K562 (cell line): ENCODE data around the gene HAUS5. TPM values are rescaled to one million over a fixed set of nuclear protein-coding genes. Genes with fewer than 3 reads are reported as not detected.

Experiments used
- ATAC-seq: fragments of 200-7000 bp; cut with Tn5 transposase; 3 replicates; pipeline ENCODE4 v1.9.1; 2020; ENCODE audit warnings: moderate library complexity
- BruUV-seq: library from RNA; stranded (reverse); fragments of 400-500 nt; replicated peaks from 2 replicates; lab custom pipeline; 2021; lab: Mats Ljungman, UMichigan
- CTCF ChIA-PET: fragments of 300-600 bp; formaldehyde crosslinking; extraction: SDS; loops from one replicate; lab custom pipeline; 2021; ENCODE audit warnings: low intra/inter-chr PET ratio; lab: Yijun Ruan, JAX
- POLR2A ChIA-PET: fragments of 300-600, 350-650 bp; sonication (Branson Sonifier 250); formaldehyde crosslinking; extraction: SDS; loops from one replicate; lab custom pipeline; 2021; ENCODE audit warnings: antibody characterized with exemption, inconsistent platforms; lab: Yijun Ruan, JAX
- DNase-seq, 4 experiments: peaks; one replicate each; pipeline versions ENCODE4 v3.0.0 to v3.0.0-alpha.2; 2011 to 2018; ENCODE audit warnings: low spot score in 3 of 4, mixed read lengths in 3 of 4; ENCODE audit errors: extremely low read depth in 1 of 4
- FAIRE-seq: peaks from 2 replicates; lab custom pipeline; 2011; peaks lifted over from hg19 to GRCh38; lab: Jason Lieb, UNC
- H2AFZ ChIP-seq: 2 replicates; pipeline ENCODE4 v1.6.0; 2011; ENCODE audit warnings: low read depth, low read length, control low read depth, inconsistent platforms
- H3K27ac ChIP-seq: fragments of 200-600 bp; 3 replicates; pipeline ENCODE4 v1.8.0; 2011; ENCODE audit warnings: low read depth, mild to moderate bottlenecking, control low read depth, inconsistent platforms, low read length, moderate library complexity, mixed read lengths; ENCODE audit errors: extremely low read depth
- H3K27me3 ChIP-seq, 2 experiments: fragments of 300-600 bp in 1 of 2; 2 replicates in 1 of 2; 3 replicates in 1 of 2; pipeline versions ENCODE4 v1.6.0 to v1.8.0; 2011; ENCODE audit warnings: inconsistent platforms in 2 of 2, low read length in 2 of 2, mild to moderate bottlenecking in 1 of 2, mixed read lengths in 1 of 2, moderate library complexity in 1 of 2; ENCODE audit not compliant: control insufficient read depth in 2 of 2, insufficient read depth in 2 of 2
- H3K36me3 ChIP-seq: fragments of 300-600 bp; 3 replicates; pipeline ENCODE4 v1.8.0; 2011; ENCODE audit warnings: mild to moderate bottlenecking, low read length, inconsistent platforms; ENCODE audit not compliant: control insufficient read depth, insufficient read depth
- H3K4me1 ChIP-seq, 2 experiments: fragments of 200-600 bp in 1 of 2; replicated peaks in 1 of 2; 2 replicates in 1 of 2; 3 replicates in 1 of 2; pipeline versions ENCODE4 v1.5.1 to v1.8.0; 2011; ENCODE audit warnings: inconsistent platforms in 2 of 2, low read length in 2 of 2, mild to moderate bottlenecking in 1 of 2, mixed read lengths in 1 of 2, moderate library complexity in 1 of 2; ENCODE audit not compliant: control insufficient read depth in 2 of 2, insufficient read depth in 2 of 2
- H3K4me2 ChIP-seq: 2 replicates; pipeline ENCODE4 v1.6.1; 2011; ENCODE audit warnings: low read length, control low read depth, inconsistent platforms, mixed read lengths; ENCODE audit not compliant: insufficient read depth
- H3K4me3 ChIP-seq: fragments of 200-600 bp; sonication (generic), shearing (Covaris generic); 2 replicates; pipeline ENCODE4 v1.5.1; 2016; ENCODE audit warnings: control low read depth, inconsistent platforms
- H3K79me2 ChIP-seq: fragments of 200-600 bp; 3 replicates; pipeline ENCODE4 v1.8.0; 2011; ENCODE audit warnings: low read length, inconsistent platforms; ENCODE audit not compliant: control insufficient read depth, insufficient read depth
- H3K9ac ChIP-seq, 2 experiments: 2 replicates each; pipeline versions ENCODE4 v1.6.0 to v1.6.1; 2011; ENCODE audit warnings: low read depth in 2 of 2, low read length in 2 of 2, control low read depth in 1 of 2, inconsistent platforms in 1 of 2, mild to moderate bottlenecking in 1 of 2, mixed read lengths in 1 of 2; ENCODE audit not compliant: insufficient read depth in 1 of 2
- H3K9me1 ChIP-seq: one replicate; pipeline ENCODE4 v1.6.0; 2011; ENCODE audit warnings: inconsistent platforms, mild to moderate bottlenecking, low read length, moderate library complexity; ENCODE audit not compliant: control insufficient read depth, insufficient read depth
- H3K9me3 ChIP-seq: replicated peaks from 2 replicates; pipeline ENCODE4 v1.5.1; 2011; ENCODE audit warnings: low read depth, low read length, inconsistent platforms; ENCODE audit not compliant: control insufficient read depth, insufficient read depth
- H4K20me1 ChIP-seq: replicated peaks from 2 replicates; pipeline ENCODE4 v1.6.1; 2011; ENCODE audit warnings: low read length, inconsistent platforms, mixed read lengths; ENCODE audit not compliant: control insufficient read depth, insufficient read depth
- E2F6 ChIP-seq, 2 experiments: IDR thresholded peaks; 2 replicates each; pipeline ENCODE4 v1.6.1; 2011; ENCODE audit warnings: borderline replicate concordance in 1 of 2, control low read depth in 1 of 2, low read depth in 1 of 2, low read length in 1 of 2, mild to moderate bottlenecking in 1 of 2, mixed read lengths in 1 of 2, moderate library complexity in 1 of 2; ENCODE audit not compliant: insufficient read depth in 1 of 2, insufficient read length in 1 of 2, poor library complexity in 1 of 2, severe bottlenecking in 1 of 2; ENCODE audit errors: extremely low read depth in 1 of 2
- EP400 ChIP-seq: fragments of 450-650 bp; IDR thresholded peaks from 2 replicates; pipeline ENCODE4 v1.6.1; 2017; ENCODE audit warnings: antibody characterized with exemption, mild to moderate bottlenecking, moderate library complexity
- ETS1 ChIP-seq: conservative IDR thresholded peaks from 2 replicates; pipeline ENCODE4 v1.6.1; 2011; ENCODE audit warnings: low read depth, mild to moderate bottlenecking, low read length; ENCODE audit not compliant: control insufficient read depth
- HNRNPLL ChIP-seq: fragments of 200-400 bp; formaldehyde crosslinking; IDR thresholded peaks from 2 replicates; pipeline ENCODE4 v1.6.1; 2017; ENCODE audit warnings: low read length, low read depth, mild to moderate bottlenecking; ENCODE audit not compliant: poor library complexity, severe bottlenecking
- KLF13 ChIP-seq: fragments of 450-650 bp; IDR thresholded peaks from 2 replicates; pipeline ENCODE4 v1.6.1; 2016; ENCODE audit warnings: missing genetic modification characterization, low read depth, mild to moderate bottlenecking, missing compliant biosample characterization, moderate library complexity, borderline replicate concordance
- L3MBTL2 ChIP-seq: fragments of 450-650 bp; IDR thresholded peaks from 2 replicates; pipeline ENCODE4 v1.6.1; 2016; ENCODE audit warnings: mild to moderate bottlenecking, moderate library complexity
- NKRF ChIP-seq: fragments of 450-650 bp; IDR thresholded peaks from 2 replicates; pipeline ENCODE4 v1.6.1; 2016; ENCODE audit warnings: borderline replicate concordance
- SIN3A ChIP-seq, 2 experiments: fragments of 150-350 bp in 1 of 2; IDR thresholded peaks; 2 replicates each; pipeline ENCODE4 v1.6.1; 2011 to 2016; ENCODE audit warnings: borderline replicate concordance in 2 of 2, low read depth in 2 of 2, low read length in 2 of 2, mild to moderate bottlenecking in 2 of 2, moderate library complexity in 2 of 2; ENCODE audit not compliant: control insufficient read depth in 1 of 2
- SP1 ChIP-seq: sonication (generic); formaldehyde crosslinking; IDR thresholded peaks from 2 replicates; pipeline ENCODE4 v1.8.1; 2022; ENCODE audit warnings: mild to moderate bottlenecking, missing genetic modification reagents
- TAF9B ChIP-seq: fragments of 450-650 bp; IDR thresholded peaks from 2 replicates; pipeline ENCODE4 v1.6.1; 2018; ENCODE audit warnings: mild to moderate bottlenecking; ENCODE audit not compliant: partially characterized antibody
- TCF7 ChIP-seq: sonication (generic); IDR thresholded peaks from 2 replicates; pipeline ENCODE4 v1.6.1; 2016; ENCODE audit warnings: antibody characterized with exemption, borderline replicate concordance
- TOE1 ChIP-seq, 2 experiments: fragments of 450-650 bp in 1 of 2; sonication (generic) in 1 of 2; formaldehyde crosslinking in 1 of 2; IDR thresholded peaks; 2 replicates each; pipeline versions ENCODE4 v1.7.1 to v1.8.0; 2016 to 2022; ENCODE audit warnings: borderline replicate concordance in 2 of 2, mild to moderate bottlenecking in 2 of 2, antibody characterized with exemption in 1 of 2, inconsistent platforms in 1 of 2, low read depth in 1 of 2, missing genetic modification reagents in 1 of 2, moderate library complexity in 1 of 2
- U2AF2 ChIP-seq: fragments of 200-400 bp; formaldehyde crosslinking; optimal IDR thresholded peaks from 2 replicates; pipeline ENCODE3; 2017; ENCODE audit warnings: low read depth, mild to moderate bottlenecking, low read length
- WGBS: fragments of 100-300 bp; shearing (Covaris generic); methylation state at CpG from one replicate; pipeline ENCODE4 v1.1.6; 2016; ENCODE audit warnings: low coverage, mixed read lengths; ENCODE audit not compliant: insufficient coverage; ENCODE audit errors: missing lambda C conversion rate; 5-methylcytosine and 5-hydroxymethylcytosine counted together
- in situ Hi-C: fragments of 300-500 bp; cut with MboI; formaldehyde crosslinking; loops from 4 replicates; pipeline ENCODE4 v1.15.0; 2018; ENCODE audit warnings: inconsistent platforms, mixed read lengths
- intact Hi-C: fragments of 100-400 bp; cut with micrococcal nuclease; formaldehyde crosslinking; loops from 2 replicates; pipeline ENCODE4 v1.14.2; 2022
- polyA plus RNA-seq, 8 experiments: library from polyadenylated mRNA; depleted of rRNA in 4 of 8; stranded (reverse) in 5 of 8; unstranded in 3 of 8; fragments of >200 nt; fragmentation: Nextera tagmentation in 2 of 8; fragmentation: Illumina TruSeq in 1 of 8; extraction: Ambion mirVana in 2 of 8; extraction: Trizol in 1 of 8; gene quantifications; 2 replicates each; pipeline versions ENCODE4 v1.2.1 to v1.2.3, GENCODE V29; 2011 to 2014; ENCODE audit warnings: inconsistent platforms in 1 of 8, missing spikeins in 1 of 8
- total RNA-seq, 7 experiments: library from RNA; depleted of rRNA in 6 of 7; stranded (reverse); fragments of >200 nt in 6 of 7; fragmentation: Illumina TruSeq in 2 of 7; extraction: Trizol in 2 of 7; gene quantifications; 2 replicates each; pipeline versions ENCODE4 v1.2.1 to v1.2.3, GENCODE V29; 2011 to 2021; ENCODE audit warnings: low replicate concordance in 1 of 7

The HAUS5 gene
- total and polyA plus RNA-seq, 9 of the 15 experiments (the other 6 are each of a cell fraction or from before 2014, with no cell fraction given), result 3.5 to 41.3 (median 14.2) TPM

- 19% methylated on average over 14 of the region's 20 CpGs for WGBS
- Histone ChIP-seq H3K4me1 (peaks cover 34 to 60% of the 10 kb centered on the region in 2 experiments), H3K4me2 (peak overlapping the region; percentile 85), H3K27ac (peak overlapping the region; percentile 59), H3K9me3 (no peaks in the 10 kb centered on the region), H2AFZ (peak overlapping the region; percentile 92), H3K36me3 (peaks cover 10% of the 10 kb centered on the region; the same call in 1 of the 3 replicates), H4K20me1 (0 out of 2 replicates have a peak, but pooled peaks cover 4% of the 10 kb centered on the region), H3K27me3 (no peaks in the 10 kb centered on the region), H3K9me1 (no peaks in the 10 kb centered on the region), H3K79me2 (peaks cover 21% of the 10 kb centered on the region), H3K9ac (peak overlapping the region; percentile 55 to 89), H3K4me3 (peak overlapping the region; percentile 44)
- in situ Hi-C loops (no loop called here), intact Hi-C loops (loop anchor here (5.0 to 10.0 kb wide), 2 partner anchors 88 to 100 kb away; partner anchors contain the start of genes IGFLR1, LIN37, PSENEN and U2AF1L4)
- ATAC-seq (peak; percentile 48), DNase-seq (peak; percentile 84 to 91 (median 85)), FAIRE-seq (peak; percentile 77)
- no TSS peak for BruUV-seq
- ChIA-PET POLR2A (interaction anchor here (0.8 to 3.6 kb wide), 4 partner anchors 12 to 97 kb away, joined by 3 to 14 read pairs (median 6); no protein-coding TSS in a partner anchor), CTCF (no interaction called here)
- TF ChIP-seq TAF9B (no peak), EP400 (0 out of 2 replicates have a peak, but pooled peaks have one; percentile 11), SIN3A (IDR thresholded peaks at IDR 0.05; ENCODE audit: borderline replicate concordance in 2 of 2, control insufficient read depth in 1 of 2, low read depth in 2 of 2, low read length in 2 of 2) (peak; percentile 13 to 75; a peak in 1 of 4 replicates), E2F6 (IDR thresholded peaks at IDR 0.05; ENCODE audit: borderline replicate concordance in 1 of 2, extremely low read depth in 1 of 2, insufficient read depth in 1 of 2, insufficient read length in 1 of 2, low read depth in 1 of 2, low read length in 1 of 2, poor library complexity in 1 of 2, severe bottlenecking in 1 of 2) (peak in 1 of 2 experiments; percentile 18), HNRNPLL (peak; percentile 89), TOE1 (IDR thresholded peaks at IDR 0.05; ENCODE audit: borderline replicate concordance) (no peak), TOE1 (CRISPR knock-in tag; IDR thresholded peaks at IDR 0.05; ENCODE audit: borderline replicate concordance, low read depth) (0 out of 2 replicates have a peak, but pooled peaks have one; percentile 1), L3MBTL2 (0 out of 2 replicates have a peak, but pooled peaks have one; percentile 6), U2AF2 (no peak), KLF13 (tag) (peak; percentile 81; the same call in 1 of the 2 replicates), TCF7 (peak; percentile 58; the same call in 1 of the 2 replicates), SP1 (CRISPR knock-in tag) (peak; percentile 12; the same call in 1 of the 2 replicates), NKRF (0 out of 2 replicates have a peak, but pooled peaks have one; percentile 63), ETS1 (0 out of 2 replicates have a peak, but pooled peaks have one; percentile 8)
Observed at GRCh38 chr19:35644987-35645679, 32.6 kb downstream of the HAUS5 start.
